Measurements from ENCODE around the gene MKI67. TPM values are rescaled to one million over a fixed set of nuclear protein-coding genes. Genes with fewer than 3 reads are reported as not detected.

The MKI67 gene
- total RNA-seq, 1 experiment from 2014 or later: 151 TPM

- POLR2A ChIA-PET: no interaction called here
- no peaks in the 10 kb centered on the region for H3K36me3 ChIP-seq (ENCODE audit: control insufficient read depth, insufficient read depth, low read length)
- intact Hi-C loops (cut with micrococcal nuclease; ENCODE audit: unreplicated experiment): no loop called here
- H3K9me3 ChIP-seq (ENCODE audit: control insufficient read depth, insufficient read depth, low read depth, low read length): no peaks in the 10 kb centered on the region
- DNase-seq (ENCODE audit: low read depth, low spot score) (no peak), ATAC-seq (no peak)
- H3K27me3 ChIP-seq (ENCODE audit: control insufficient read depth, insufficient read depth, low read length): peaks cover 9% of the 10 kb centered on the region
- CTCF ChIA-PET: no interaction called here
- TF ChIP-seq TCF7L2 (IDR thresholded peaks at IDR 0.05; ENCODE audit: low read depth, low read length): no peak
- no peak for TF ChIP-seq POLR2AphosphoS5 (IDR thresholded peaks at IDR 0.05; ENCODE audit: low read depth, low read length)
- TF ChIP-seq SIN3A (IDR thresholded peaks at IDR 0.05; ENCODE audit: borderline replicate concordance, insufficient read depth, low read depth, low read length): no peak
- no peak for TF ChIP-seq REST (IDR thresholded peaks at IDR 0.05; ENCODE audit: insufficient read depth in 1 of 2, low read depth in 2 of 2, low read length in 1 of 2)
- H3K27ac ChIP-seq (ENCODE audit: low read length): no peak overlapping the region
- no peak overlapping the region for H3K4me3 ChIP-seq (ENCODE audit: low read depth in 2 of 2, low read length in 2 of 2)
- peaks cover 4% of the 10 kb centered on the region; the same call in 1 of the 2 replicates for H3K4me1 ChIP-seq (ENCODE audit: control insufficient read depth, insufficient read depth, low read length)
- in situ Hi-C loops (cut with HindIII; ENCODE audit: low pct_unique_long_range_greater_than_20kb, low sequenced_read_pairs): no loop called here
- BruUV-seq (replicated peaks): no TSS peak
Observed at GRCh38 chr10:128072941-128073645, 53.1 kb downstream of the MKI67 start.

GRCh38 chr10:128072046-128072445, 54.2 kb downstream of the MKI67 start:
- no peak for TF ChIP-seq TCF7L2 (IDR thresholded peaks at IDR 0.05; ENCODE audit: low read depth, low read length)
- Histone ChIP-seq H3K9me3 (ENCODE audit: control insufficient read depth, insufficient read depth, low read depth, low read length) (no peaks in the 10 kb centered on the region), H3K27ac (ENCODE audit: low read length) (no peak overlapping the region), H3K36me3 (ENCODE audit: control insufficient read depth, insufficient read depth, low read length) (no peaks in the 10 kb centered on the region), H3K4me1 (ENCODE audit: control insufficient read depth, insufficient read depth, low read length) (peaks cover 4% of the 10 kb centered on the region; the same call in 1 of the 2 replicates), H3K27me3 (ENCODE audit: control insufficient read depth, insufficient read depth, low read length) (peaks cover 9% of the 10 kb centered on the region), H3K4me3 (ENCODE audit: low read depth in 2 of 2, low read length in 2 of 2) (no peak overlapping the region)
- POLR2A ChIA-PET: no interaction called here
- no peak for DNase-seq (ENCODE audit: low read depth, low spot score)
- in situ Hi-C loops (cut with HindIII; ENCODE audit: low pct_unique_long_range_greater_than_20kb, low sequenced_read_pairs) (no loop called here), intact Hi-C loops (cut with micrococcal nuclease; ENCODE audit: unreplicated experiment) (no loop called here)
- no TSS peak for BruUV-seq (replicated peaks)
- CTCF ChIA-PET: interaction anchor here (0.6 kb wide), 1 partner anchor 1517 kb away, joined by 10 read pairs; no protein-coding TSS in a partner anchor
- no peak for ATAC-seq

GRCh38 chr10:128071417-128071782, 54.8 kb downstream of the MKI67 start:
- no peaks in the 10 kb centered on the region for H3K9me3 ChIP-seq (ENCODE audit: control insufficient read depth, insufficient read depth, low read depth, low read length)
- ATAC-seq: no peak
- ChIA-PET CTCF (no interaction called here), POLR2A (no interaction called here)
- BruUV-seq (replicated peaks): no TSS peak
- peaks cover 9% of the 10 kb centered on the region for H3K27me3 ChIP-seq (ENCODE audit: control insufficient read depth, insufficient read depth, low read length)
- no peak overlapping the region for H3K27ac ChIP-seq (ENCODE audit: low read length)
- no peaks in the 10 kb centered on the region for H3K36me3 ChIP-seq (ENCODE audit: control insufficient read depth, insufficient read depth, low read length)
- no peak overlapping the region for H3K4me3 ChIP-seq (ENCODE audit: low read depth in 2 of 2, low read length in 2 of 2)
- no peak for TF ChIP-seq POLR2AphosphoS5 (IDR thresholded peaks at IDR 0.05; ENCODE audit: low read depth, low read length)
- no peak for TF ChIP-seq TCF7L2 (IDR thresholded peaks at IDR 0.05; ENCODE audit: low read depth, low read length)
- TF ChIP-seq CTCF (IDR thresholded peaks at IDR 0.05): no peak
- TF ChIP-seq SIN3A (IDR thresholded peaks at IDR 0.05; ENCODE audit: borderline replicate concordance, insufficient read depth, low read depth, low read length): no peak
- no peak for TF ChIP-seq REST (IDR thresholded peaks at IDR 0.05; ENCODE audit: insufficient read depth in 1 of 2, low read depth in 2 of 2, low read length in 1 of 2)
- no peak for DNase-seq (ENCODE audit: low read depth, low spot score)
- intact Hi-C loops (cut with micrococcal nuclease; ENCODE audit: unreplicated experiment): no loop called here
- peaks cover 4% of the 10 kb centered on the region; the same call in 1 of the 2 replicates for H3K4me1 ChIP-seq (ENCODE audit: control insufficient read depth, insufficient read depth, low read length)
- in situ Hi-C loops (cut with HindIII; ENCODE audit: low pct_unique_long_range_greater_than_20kb, low sequenced_read_pairs): no loop called here

All from Panc1 (cell line).